ENCODE data around the gene RPL13A. TPM values are rescaled to one million over a fixed set of nuclear protein-coding genes. Genes with fewer than 3 reads are reported as not detected.

Gene RPL13A
- total RNA-seq, 1 experiment from 2014 or later, result 3,286 TPM

DNA sequence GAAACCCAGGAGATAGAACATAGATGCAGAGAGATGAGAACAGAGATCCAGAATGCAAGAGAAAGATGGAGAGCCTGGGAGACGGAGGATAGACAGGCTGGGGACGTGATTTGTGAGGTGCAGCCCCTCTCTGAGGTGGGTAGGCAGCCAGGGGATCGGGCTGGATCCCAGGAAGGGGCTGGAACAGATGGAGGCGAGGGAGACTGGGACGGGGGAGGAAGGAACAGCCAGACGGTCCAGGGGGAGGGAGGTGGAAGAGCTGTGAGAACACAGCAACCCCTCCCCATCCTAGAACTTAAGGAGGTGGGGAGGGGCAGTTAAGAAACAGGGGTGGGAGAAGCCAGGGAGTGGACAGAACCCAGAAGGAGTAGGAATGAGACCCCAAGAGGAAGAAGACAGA, 49.1 kb upstream of the RPL13A start:
- Histone ChIP-seq H3T11ph (ENCODE audit: low read length) (no peak overlapping the region), H3K23me2 (ENCODE audit: insufficient read length, low read depth, low read length, poor library complexity, severe bottlenecking) (peaks cover 18% of the 10 kb centered on the region), H3K18ac (ENCODE audit: insufficient read length, low read depth, low read length) (no peak overlapping the region), H4K8ac (replicated peaks; ENCODE audit: insufficient read length, low read depth, low read length) (no peak overlapping the region), H3K27ac (ENCODE audit: insufficient read length, low read depth, low read length) (no peak overlapping the region), H3K9me3 (ENCODE audit: control insufficient read depth, low read depth, low read length) (no peaks in the 10 kb centered on the region), H4K5ac (ENCODE audit: insufficient read length, low read depth, low read length) (no peak overlapping the region), H3K23ac (ENCODE audit: insufficient read length, low read depth, low read length) (no peak overlapping the region), H3K4me1 (ENCODE audit: insufficient read depth, low read length) (no peaks in the 10 kb centered on the region), H3K27me3 (ENCODE audit: insufficient read depth, low read length) (peaks cover 36% of the 10 kb centered on the region; the same call in 1 of the 2 replicates), H2AFZ (ENCODE audit: low read length) (no peak overlapping the region), H2BK20ac (ENCODE audit: low read depth, low read length, poor library complexity, severe bottlenecking) (no peak overlapping the region), H3K14ac (ENCODE audit: insufficient read depth, low read length) (no peak overlapping the region), H3K9ac (ENCODE audit: extremely low read depth, insufficient read length, low read length) (no peak overlapping the region), H3K4me2 (ENCODE audit: insufficient read depth, insufficient read length, low read length) (no peak overlapping the region), H3K4ac (ENCODE audit: low read depth, low read length) (no peak overlapping the region), H2BK15ac (ENCODE audit: low read depth, low read length) (no peak overlapping the region), H2AK5ac (ENCODE audit: insufficient read length, low read length) (no peak overlapping the region), H3K56ac (ENCODE audit: insufficient read length, low read depth, low read length) (no peak overlapping the region), H2BK120ac (ENCODE audit: low read depth, low read length, poor library complexity, severe bottlenecking) (no peak overlapping the region), H4K20me1 (ENCODE audit: control insufficient read depth, insufficient read depth, insufficient read length) (no peaks in the 10 kb centered on the region), H4K91ac (ENCODE audit: insufficient read length, low read depth, low read length) (no peak overlapping the region), H3K79me2 (ENCODE audit: insufficient read depth, low read length) (no peaks in the 10 kb centered on the region), H2BK12ac (ENCODE audit: insufficient read length, low read depth, low read length) (no peak overlapping the region), H3K79me1 (ENCODE audit: insufficient read depth, low read depth, low read length, poor library complexity, severe bottlenecking) (no peaks in the 10 kb centered on the region), H2BK5ac (ENCODE audit: insufficient read length, low read length) (no peak overlapping the region)
- DNase-seq, result no peak
- no CpG with 5 or more reads among the region's 6 CpGs for WGBS (ENCODE audit: extremely low coverage, insufficient read length, low lambda C conversion rate)
- peaks cover 30 to 62% of the 10 kb centered on the region in 2 experiments for H3K4me1 Mint-ChIP-seq
- TF ChIP-seq, protein P1, sequence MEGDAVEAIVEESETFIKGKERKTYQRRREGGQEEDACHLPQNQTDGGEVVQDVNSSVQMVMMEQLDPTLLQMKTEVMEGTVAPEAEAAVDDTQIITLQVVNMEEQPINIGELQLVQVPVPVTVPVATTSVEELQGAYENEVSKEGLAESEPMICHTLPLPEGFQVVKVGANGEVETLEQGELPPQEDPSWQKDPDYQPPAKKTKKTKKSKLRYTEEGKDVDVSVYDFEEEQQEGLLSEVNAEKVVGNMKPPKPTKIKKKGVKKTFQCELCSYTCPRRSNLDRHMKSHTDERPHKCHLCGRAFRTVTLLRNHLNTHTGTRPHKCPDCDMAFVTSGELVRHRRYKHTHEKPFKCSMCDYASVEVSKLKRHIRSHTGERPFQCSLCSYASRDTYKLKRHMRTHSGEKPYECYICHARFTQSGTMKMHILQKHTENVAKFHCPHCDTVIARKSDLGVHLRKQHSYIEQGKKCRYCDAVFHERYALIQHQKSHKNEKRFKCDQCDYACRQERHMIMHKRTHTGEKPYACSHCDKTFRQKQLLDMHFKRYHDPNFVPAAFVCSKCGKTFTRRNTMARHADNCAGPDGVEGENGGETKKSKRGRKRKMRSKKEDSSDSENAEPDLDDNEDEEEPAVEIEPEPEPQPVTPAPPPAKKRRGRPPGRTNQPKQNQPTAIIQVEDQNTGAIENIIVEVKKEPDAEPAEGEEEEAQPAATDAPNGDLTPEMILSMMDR (conservative IDR thresholded peaks at IDR 0.05), result no peak
- no peak overlapping the region for H3K27ac Mint-ChIP-seq
- H3K27me3 Mint-ChIP-seq (ENCODE audit: low read depth), result peaks cover 83% of the 10 kb centered on the region
- H3K9me3 Mint-ChIP-seq, result peaks cover 0 to 3% of the 10 kb centered on the region in 2 experiments; a peak in 2 of 5 replicates
- peaks cover 0 to 3% (median 0%) of the 10 kb centered on the region in 3 experiments; a peak in 2 of 7 replicates for H3K36me3 Mint-ChIP-seq (ENCODE audit: insufficient read depth in 1 of 3, low read depth in 3 of 3)
- H3K4me3 Mint-ChIP-seq, result no peak overlapping the region

All from H9 (cell line).